ENCODE measurements around the gene PTAR1.
A peak's percentile ranks its signal among the peaks of the same experiment; 100 is the strongest.
"Not testable (repeated sequence)": the region's sequence is repeated elsewhere in the genome, so short reads cannot be mapped to it uniquely, and the experiment has no call there.

PTAR1 gene

GRCh38 chr9:69759421-69760277, at the start of gene PTAR1:
PTAR1 (minus strand) TSS chr9:69760011; CDS start chr9:69759938, 73 bp downstream.
- DNase-seq = peak; percentile 60

GRCh38 chr9:69809304-69809863, 49.6 kb upstream of the PTAR1 start:
- DNase-seq = no peak

- DNase-seq = no peak
These were observed 46.8 kb upstream of the PTAR1 start for GRCh38 chr9:69806627-69807026.

- DNase-seq = no peak
These were observed 46.2 kb upstream of the PTAR1 start for GRCh38 chr9:69805962-69806515.

GRCh38 chr9:69801989-69802388, 42.2 kb upstream of the PTAR1 start:
- DNase-seq = no peak

- DNase-seq = not testable (repeated sequence)
These were observed 40.2 kb upstream of the PTAR1 start for GRCh38 chr9:69800027-69800426.

GRCh38 chr9:69799521-69799920, 39.7 kb upstream of the PTAR1 start:
- not testable (repeated sequence) for DNase-seq

- no peak for DNase-seq
These were observed 38.9 kb upstream of the PTAR1 start for GRCh38 chr9:69798744-69799143.

GRCh38 chr9:69797675-69798074, 37.9 kb upstream of the PTAR1 start:
- DNase-seq = no peak

- DNase-seq = no peak
These were observed 34.5 kb upstream of the PTAR1 start for GRCh38 chr9:69794356-69794755.

- no peak for DNase-seq
These were observed 25.9 kb upstream of the PTAR1 start for GRCh38 chr9:69785757-69786156.

- no peak for DNase-seq
These were observed 13.4 kb upstream of the PTAR1 start for GRCh38 chr9:69773258-69773657.

GRCh38 chr9:69771775-69772418, 12.1 kb upstream of the PTAR1 start:
- DNase-seq = no peak

GRCh38 chr9:69768716-69769115, 8.9 kb upstream of the PTAR1 start:
- no peak for DNase-seq

- DNase-seq = no peak
These were observed 8.3 kb upstream of the PTAR1 start for GRCh38 chr9:69768101-69768500.

GRCh38 chr9:69763862-69764261, 4.1 kb upstream of the PTAR1 start:
- DNase-seq = not testable (repeated sequence)

GRCh38 chr9:69762527-69762926, 2.7 kb upstream of the PTAR1 start:
- DNase-seq = no peak

- DNase-seq = no peak
These were observed 433 bp upstream of the PTAR1 start for GRCh38 chr9:69760278-69760610.

- DNase-seq = no peak
These were observed 790 bp downstream of the PTAR1 start for GRCh38 chr9:69759021-69759420.

- no peak for DNase-seq
These were observed 1.7 kb downstream of the PTAR1 start for GRCh38 chr9:69757996-69758675.

- no peak for DNase-seq
These were observed 4.6 kb downstream of the PTAR1 start for GRCh38 chr9:69755205-69755604.

- DNase-seq = no peak
These were observed 6.0 kb downstream of the PTAR1 start for GRCh38 chr9:69753830-69754229.

GRCh38 chr9:69750085-69750484, 9.7 kb downstream of the PTAR1 start:
- no peak for DNase-seq

All from GOT3 (cell line).